GM23338 (cell line): ENCODE measurements around the gene DNAJB2. TPM values are rescaled to one million over a fixed set of nuclear protein-coding genes. Genes with fewer than 3 reads are reported as not detected.
A peak's percentile ranks its signal among the peaks of the same experiment; 100 is the strongest.

ENCODE experiments used
- ATAC-seq: fragments of 200-7000 bp; cut with Tn5 transposase; 3 replicates; pipeline ENCODE4 v1.9.1; 2020
- DNase-seq: peaks from one replicate; pipeline ENCODE4 v3.0.0-alpha.2; 2015; ENCODE audit warnings: low spot score
- H2AFZ ChIP-seq: fragments of 200-600 bp; sonication (generic); 2 replicates; pipeline ENCODE4 v1.8.0; 2016; ENCODE audit warnings: antibody characterized with exemption, mild to moderate bottlenecking, moderate library complexity
- H3F3A ChIP-seq: fragments of 200-600 bp; sonication (generic); replicated peaks from 2 replicates; pipeline ENCODE4 v1.8.0; 2017; ENCODE audit warnings: antibody characterized with exemption, mixed run types, low read depth
- H3K27ac ChIP-seq: fragments of 200-600 bp; sonication (generic); 2 replicates; pipeline ENCODE4 v1.6.1; 2016; ENCODE audit warnings: low read depth
- H3K27me3 ChIP-seq: fragments of 200-600 bp; sonication (generic); 2 replicates; pipeline ENCODE4 v1.8.0; 2016; ENCODE audit warnings: mild to moderate bottlenecking, mixed run types, moderate library complexity; ENCODE audit not compliant: insufficient read depth
- H3K36me3 ChIP-seq: fragments of 200-600 bp; sonication (generic); 2 replicates; pipeline ENCODE4 v1.8.0; 2016; ENCODE audit warnings: mild to moderate bottlenecking; ENCODE audit not compliant: insufficient read depth
- H3K4me1 ChIP-seq: fragments of 200-600 bp; sonication (generic); 2 replicates; pipeline ENCODE4 v1.8.0; 2016; ENCODE audit warnings: mild to moderate bottlenecking, moderate library complexity; ENCODE audit not compliant: insufficient read depth
- H3K4me2 ChIP-seq: fragments of 200-600 bp; sonication (generic); 2 replicates; pipeline ENCODE4 v1.7.1; 2017; ENCODE audit warnings: mixed run types
- H3K4me3 ChIP-seq: fragments of 200-600 bp; sonication (generic); 2 replicates; pipeline ENCODE4 v1.6.1; 2016; ENCODE audit warnings: mixed run types
- H3K79me2 ChIP-seq: fragments of 200-600 bp; sonication (generic); replicated peaks from 2 replicates; pipeline ENCODE4 v1.8.0; 2017; ENCODE audit warnings: mild to moderate bottlenecking; ENCODE audit not compliant: insufficient read depth
- H3K9me2 ChIP-seq: fragments of 200-600 bp; sonication (generic); 2 replicates; pipeline ENCODE4 v1.8.0; 2017; ENCODE audit not compliant: insufficient read depth
- H4K20me1 ChIP-seq: fragments of 200-600 bp; sonication (generic); replicated peaks from 2 replicates; pipeline ENCODE4 v1.8.0; 2017; ENCODE audit warnings: mild to moderate bottlenecking; ENCODE audit not compliant: insufficient read depth
- H3K27ac Mint-ChIP-seq: 2 replicates; pipeline ENCODE4 v1.8.0; 2020; ENCODE audit warnings: inconsistent platforms, mild to moderate bottlenecking, moderate library complexity, mixed read lengths
- H3K27me3 Mint-ChIP-seq: 3 replicates; pipeline ENCODE4 v1.8.0; 2022; ENCODE audit warnings: low read depth, mild to moderate bottlenecking, moderate library complexity, mixed read lengths, inconsistent platforms; ENCODE audit not compliant: insufficient read depth, poor library complexity
- H3K36me3 Mint-ChIP-seq: 3 replicates; pipeline ENCODE4 v1.8.0; 2021; ENCODE audit warnings: low read depth, mild to moderate bottlenecking, inconsistent platforms, moderate library complexity, mixed read lengths
- H3K4me1 Mint-ChIP-seq: 3 replicates; pipeline ENCODE4 v1.8.0; 2020; ENCODE audit warnings: mild to moderate bottlenecking, inconsistent platforms, mixed read lengths
- H3K4me3 Mint-ChIP-seq: 3 replicates; pipeline ENCODE4 v1.8.0; 2021; ENCODE audit warnings: moderate library complexity, mild to moderate bottlenecking, inconsistent platforms, mixed read lengths
- H3K9me3 Mint-ChIP-seq: 3 replicates; pipeline ENCODE4 v1.8.0; 2020; ENCODE audit warnings: moderate library complexity, mild to moderate bottlenecking, inconsistent platforms, mixed read lengths
- CREB1 ChIP-seq: fragments of 250-450 bp; sonication (Bioruptor Pico); IDR thresholded peaks from 2 replicates; pipeline ENCODE4 v1.5.0; 2020; ENCODE audit warnings: low read depth, mild to moderate bottlenecking, moderate library complexity
- EZH2 ChIP-seq: fragments of 200-600 bp; sonication (generic); IDR thresholded peaks from one replicate; pipeline ENCODE4 v1.8.0; 2017; ENCODE audit warnings: antibody characterized with exemption, mild to moderate bottlenecking, low read depth; ENCODE audit not compliant: unreplicated experiment
- EZH2phosphoT487 ChIP-seq: fragments of 200-600 bp; sonication (generic); IDR thresholded peaks from one replicate; pipeline ENCODE4 v1.8.1; 2018; ENCODE audit warnings: antibody characterized with exemption; ENCODE audit not compliant: unreplicated experiment
- JUNB ChIP-seq: IDR thresholded peaks from one replicate; pipeline ENCODE4 v1.6.1; 2016; ENCODE audit warnings: antibody characterized with exemption; ENCODE audit not compliant: unreplicated experiment
- NANOG ChIP-seq: IDR thresholded peaks from 2 replicates; pipeline ENCODE4 v1.6.1; 2016; ENCODE audit warnings: antibody characterized with exemption, borderline replicate concordance
- POLR2AphosphoS5 ChIP-seq: IDR thresholded peaks from 2 replicates; pipeline ENCODE4 v1.6.1; 2016; ENCODE audit warnings: antibody characterized with exemption, low read depth
- STAT1 ChIP-seq: IDR thresholded peaks from one replicate; pipeline ENCODE4 v1.6.1; 2016; ENCODE audit warnings: antibody characterized with exemption; ENCODE audit not compliant: unreplicated experiment
- ZNF114 ChIP-seq: fragments of 250-450 bp; sonication (Bioruptor Pico); IDR thresholded peaks from 2 replicates; pipeline ENCODE4 v1.5.0; 2020; ENCODE audit warnings: mild to moderate bottlenecking, moderate library complexity
- ZNF331 ChIP-seq: fragments of 250-450 bp; sonication (Bioruptor Pico); IDR thresholded peaks from 2 replicates; pipeline ENCODE4 v1.5.0; 2020; ENCODE audit warnings: low read depth, mild to moderate bottlenecking, moderate library complexity
- polyA plus RNA-seq: library from polyadenylated mRNA; unstranded; fragments of >200 nt; fragmentation: Nextera tagmentation; extraction: Ambion mirVana; gene quantifications from 2 replicates; pipeline ENCODE4 v1.2.1, GENCODE V29; 2016
- total RNA-seq: library from RNA; depleted of rRNA; stranded (reverse); fragments of >200 nt; shearing (Covaris generic); gene quantifications from 2 replicates; pipeline ENCODE4 v1.2.3, GENCODE V29; 2014
- TF ChIP-seq, protein P1 (sequence below): IDR thresholded peaks from 2 replicates; pipeline ENCODE4 v1.6.1; 2016; ENCODE audit warnings: antibody characterized with exemption
- TF ChIP-seq, protein P2 (sequence below), 2 experiments: fragments of 200-600 bp in 1 of 2; sonication (generic) in 1 of 2; conservative IDR thresholded peaks; 2 replicates each; pipeline versions ENCODE4 v1.5.1 to v1.6.1; 2016 to 2017; ENCODE audit warnings: antibody characterized with exemption in 2 of 2, low read depth in 2 of 2, mild to moderate bottlenecking in 2 of 2, moderate library complexity in 1 of 2
- TF ChIP-seq, protein P3 (sequence below): IDR thresholded peaks from one replicate; pipeline ENCODE4 v1.6.1; 2018; ENCODE audit warnings: antibody characterized with exemption; ENCODE audit not compliant: unreplicated experiment
- TF ChIP-seq, protein P4 (sequence below): fragments of 250-450 bp; sonication (Bioruptor Pico); IDR thresholded peaks from 2 replicates; pipeline ENCODE4 v1.5.0; 2020; ENCODE audit warnings: mild to moderate bottlenecking, moderate library complexity

DNAJB2 gene
- total and polyA plus RNA-seq, 2 experiments from 2014 or later = 6.4 to 25.9 TPM

DNA sequence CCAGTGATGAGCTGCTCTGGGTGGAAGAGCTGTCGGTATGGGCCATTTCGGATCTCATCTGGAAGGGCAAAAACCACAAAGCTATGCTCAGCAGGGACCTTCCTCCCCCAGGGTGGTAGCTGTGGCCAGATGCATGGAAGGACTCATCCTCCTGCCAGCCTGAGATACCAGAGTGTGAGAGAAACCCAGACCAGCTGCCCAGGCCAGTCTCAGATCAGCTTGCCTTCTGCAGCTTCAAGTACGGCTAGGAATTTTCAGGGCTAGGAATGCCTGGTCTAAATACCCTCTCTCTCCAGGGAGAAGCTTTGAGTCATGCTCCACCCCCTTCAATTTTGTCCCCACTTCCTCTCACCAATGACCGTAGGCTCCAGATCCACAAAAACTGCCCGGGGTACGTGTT, 27.5 kb upstream of the DNAJB2 start:
- Histone ChIP-seq H3K27ac (no peak overlapping the region), H4K20me1 (no peaks in the 10 kb centered on the region), H3K36me3 (peaks cover 3% of the 10 kb centered on the region; the same call in 1 of the 2 replicates), H3K4me2 (0 out of 2 replicates have a peak overlapping the region, but pooled peaks have one; percentile 96), H3F3A (no peaks in the 10 kb centered on the region; the same call in 1 of the 2 replicates), H3K79me2 (no peaks in the 10 kb centered on the region), H3K4me3 (no peak overlapping the region), H2AFZ (no peak overlapping the region), H3K27me3 (peaks cover 43% of the 10 kb centered on the region), H3K9me2 (no peaks in the 10 kb centered on the region), H3K4me1 (peaks cover 7% of the 10 kb centered on the region; the same call in 1 of the 2 replicates)
- ATAC-seq (no peak), DNase-seq (no peak)
- Mint-ChIP-seq H3K27me3 (peaks cover 40% of the 10 kb centered on the region), H3K27ac (no peak overlapping the region), H3K4me3 (peak overlapping the region; percentile 85), H3K4me1 (peaks cover 44% of the 10 kb centered on the region), H3K36me3 (peaks cover 44% of the 10 kb centered on the region), H3K9me3 (no peaks in the 10 kb centered on the region)
- TF ChIP-seq, protein P1, sequence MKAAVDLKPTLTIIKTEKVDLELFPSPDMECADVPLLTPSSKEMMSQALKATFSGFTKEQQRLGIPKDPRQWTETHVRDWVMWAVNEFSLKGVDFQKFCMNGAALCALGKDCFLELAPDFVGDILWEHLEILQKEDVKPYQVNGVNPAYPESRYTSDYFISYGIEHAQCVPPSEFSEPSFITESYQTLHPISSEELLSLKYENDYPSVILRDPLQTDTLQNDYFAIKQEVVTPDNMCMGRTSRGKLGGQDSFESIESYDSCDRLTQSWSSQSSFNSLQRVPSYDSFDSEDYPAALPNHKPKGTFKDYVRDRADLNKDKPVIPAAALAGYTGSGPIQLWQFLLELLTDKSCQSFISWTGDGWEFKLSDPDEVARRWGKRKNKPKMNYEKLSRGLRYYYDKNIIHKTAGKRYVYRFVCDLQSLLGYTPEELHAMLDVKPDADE = no peak
- TF ChIP-seq STAT1 = no peak
- no peak for TF ChIP-seq ZNF331 (CRISPR knock-in tag)
- no peak for TF ChIP-seq EZH2
- no peak for TF ChIP-seq POLR2AphosphoS5
- no peak for TF ChIP-seq JUNB
- TF ChIP-seq NANOG = no peak
- no peak for TF ChIP-seq EZH2phosphoT487
- TF ChIP-seq ZNF114 = no peak
- TF ChIP-seq, protein P2, sequence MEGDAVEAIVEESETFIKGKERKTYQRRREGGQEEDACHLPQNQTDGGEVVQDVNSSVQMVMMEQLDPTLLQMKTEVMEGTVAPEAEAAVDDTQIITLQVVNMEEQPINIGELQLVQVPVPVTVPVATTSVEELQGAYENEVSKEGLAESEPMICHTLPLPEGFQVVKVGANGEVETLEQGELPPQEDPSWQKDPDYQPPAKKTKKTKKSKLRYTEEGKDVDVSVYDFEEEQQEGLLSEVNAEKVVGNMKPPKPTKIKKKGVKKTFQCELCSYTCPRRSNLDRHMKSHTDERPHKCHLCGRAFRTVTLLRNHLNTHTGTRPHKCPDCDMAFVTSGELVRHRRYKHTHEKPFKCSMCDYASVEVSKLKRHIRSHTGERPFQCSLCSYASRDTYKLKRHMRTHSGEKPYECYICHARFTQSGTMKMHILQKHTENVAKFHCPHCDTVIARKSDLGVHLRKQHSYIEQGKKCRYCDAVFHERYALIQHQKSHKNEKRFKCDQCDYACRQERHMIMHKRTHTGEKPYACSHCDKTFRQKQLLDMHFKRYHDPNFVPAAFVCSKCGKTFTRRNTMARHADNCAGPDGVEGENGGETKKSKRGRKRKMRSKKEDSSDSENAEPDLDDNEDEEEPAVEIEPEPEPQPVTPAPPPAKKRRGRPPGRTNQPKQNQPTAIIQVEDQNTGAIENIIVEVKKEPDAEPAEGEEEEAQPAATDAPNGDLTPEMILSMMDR (conservative IDR thresholded peaks at IDR 0.05; ENCODE audit: low read depth in 2 of 2) = no peak
- TF ChIP-seq, protein P3, sequence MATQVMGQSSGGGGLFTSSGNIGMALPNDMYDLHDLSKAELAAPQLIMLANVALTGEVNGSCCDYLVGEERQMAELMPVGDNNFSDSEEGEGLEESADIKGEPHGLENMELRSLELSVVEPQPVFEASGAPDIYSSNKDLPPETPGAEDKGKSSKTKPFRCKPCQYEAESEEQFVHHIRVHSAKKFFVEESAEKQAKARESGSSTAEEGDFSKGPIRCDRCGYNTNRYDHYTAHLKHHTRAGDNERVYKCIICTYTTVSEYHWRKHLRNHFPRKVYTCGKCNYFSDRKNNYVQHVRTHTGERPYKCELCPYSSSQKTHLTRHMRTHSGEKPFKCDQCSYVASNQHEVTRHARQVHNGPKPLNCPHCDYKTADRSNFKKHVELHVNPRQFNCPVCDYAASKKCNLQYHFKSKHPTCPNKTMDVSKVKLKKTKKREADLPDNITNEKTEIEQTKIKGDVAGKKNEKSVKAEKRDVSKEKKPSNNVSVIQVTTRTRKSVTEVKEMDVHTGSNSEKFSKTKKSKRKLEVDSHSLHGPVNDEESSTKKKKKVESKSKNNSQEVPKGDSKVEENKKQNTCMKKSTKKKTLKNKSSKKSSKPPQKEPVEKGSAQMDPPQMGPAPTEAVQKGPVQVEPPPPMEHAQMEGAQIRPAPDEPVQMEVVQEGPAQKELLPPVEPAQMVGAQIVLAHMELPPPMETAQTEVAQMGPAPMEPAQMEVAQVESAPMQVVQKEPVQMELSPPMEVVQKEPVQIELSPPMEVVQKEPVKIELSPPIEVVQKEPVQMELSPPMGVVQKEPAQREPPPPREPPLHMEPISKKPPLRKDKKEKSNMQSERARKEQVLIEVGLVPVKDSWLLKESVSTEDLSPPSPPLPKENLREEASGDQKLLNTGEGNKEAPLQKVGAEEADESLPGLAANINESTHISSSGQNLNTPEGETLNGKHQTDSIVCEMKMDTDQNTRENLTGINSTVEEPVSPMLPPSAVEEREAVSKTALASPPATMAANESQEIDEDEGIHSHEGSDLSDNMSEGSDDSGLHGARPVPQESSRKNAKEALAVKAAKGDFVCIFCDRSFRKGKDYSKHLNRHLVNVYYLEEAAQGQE = no peak
- TF ChIP-seq, protein P4, sequence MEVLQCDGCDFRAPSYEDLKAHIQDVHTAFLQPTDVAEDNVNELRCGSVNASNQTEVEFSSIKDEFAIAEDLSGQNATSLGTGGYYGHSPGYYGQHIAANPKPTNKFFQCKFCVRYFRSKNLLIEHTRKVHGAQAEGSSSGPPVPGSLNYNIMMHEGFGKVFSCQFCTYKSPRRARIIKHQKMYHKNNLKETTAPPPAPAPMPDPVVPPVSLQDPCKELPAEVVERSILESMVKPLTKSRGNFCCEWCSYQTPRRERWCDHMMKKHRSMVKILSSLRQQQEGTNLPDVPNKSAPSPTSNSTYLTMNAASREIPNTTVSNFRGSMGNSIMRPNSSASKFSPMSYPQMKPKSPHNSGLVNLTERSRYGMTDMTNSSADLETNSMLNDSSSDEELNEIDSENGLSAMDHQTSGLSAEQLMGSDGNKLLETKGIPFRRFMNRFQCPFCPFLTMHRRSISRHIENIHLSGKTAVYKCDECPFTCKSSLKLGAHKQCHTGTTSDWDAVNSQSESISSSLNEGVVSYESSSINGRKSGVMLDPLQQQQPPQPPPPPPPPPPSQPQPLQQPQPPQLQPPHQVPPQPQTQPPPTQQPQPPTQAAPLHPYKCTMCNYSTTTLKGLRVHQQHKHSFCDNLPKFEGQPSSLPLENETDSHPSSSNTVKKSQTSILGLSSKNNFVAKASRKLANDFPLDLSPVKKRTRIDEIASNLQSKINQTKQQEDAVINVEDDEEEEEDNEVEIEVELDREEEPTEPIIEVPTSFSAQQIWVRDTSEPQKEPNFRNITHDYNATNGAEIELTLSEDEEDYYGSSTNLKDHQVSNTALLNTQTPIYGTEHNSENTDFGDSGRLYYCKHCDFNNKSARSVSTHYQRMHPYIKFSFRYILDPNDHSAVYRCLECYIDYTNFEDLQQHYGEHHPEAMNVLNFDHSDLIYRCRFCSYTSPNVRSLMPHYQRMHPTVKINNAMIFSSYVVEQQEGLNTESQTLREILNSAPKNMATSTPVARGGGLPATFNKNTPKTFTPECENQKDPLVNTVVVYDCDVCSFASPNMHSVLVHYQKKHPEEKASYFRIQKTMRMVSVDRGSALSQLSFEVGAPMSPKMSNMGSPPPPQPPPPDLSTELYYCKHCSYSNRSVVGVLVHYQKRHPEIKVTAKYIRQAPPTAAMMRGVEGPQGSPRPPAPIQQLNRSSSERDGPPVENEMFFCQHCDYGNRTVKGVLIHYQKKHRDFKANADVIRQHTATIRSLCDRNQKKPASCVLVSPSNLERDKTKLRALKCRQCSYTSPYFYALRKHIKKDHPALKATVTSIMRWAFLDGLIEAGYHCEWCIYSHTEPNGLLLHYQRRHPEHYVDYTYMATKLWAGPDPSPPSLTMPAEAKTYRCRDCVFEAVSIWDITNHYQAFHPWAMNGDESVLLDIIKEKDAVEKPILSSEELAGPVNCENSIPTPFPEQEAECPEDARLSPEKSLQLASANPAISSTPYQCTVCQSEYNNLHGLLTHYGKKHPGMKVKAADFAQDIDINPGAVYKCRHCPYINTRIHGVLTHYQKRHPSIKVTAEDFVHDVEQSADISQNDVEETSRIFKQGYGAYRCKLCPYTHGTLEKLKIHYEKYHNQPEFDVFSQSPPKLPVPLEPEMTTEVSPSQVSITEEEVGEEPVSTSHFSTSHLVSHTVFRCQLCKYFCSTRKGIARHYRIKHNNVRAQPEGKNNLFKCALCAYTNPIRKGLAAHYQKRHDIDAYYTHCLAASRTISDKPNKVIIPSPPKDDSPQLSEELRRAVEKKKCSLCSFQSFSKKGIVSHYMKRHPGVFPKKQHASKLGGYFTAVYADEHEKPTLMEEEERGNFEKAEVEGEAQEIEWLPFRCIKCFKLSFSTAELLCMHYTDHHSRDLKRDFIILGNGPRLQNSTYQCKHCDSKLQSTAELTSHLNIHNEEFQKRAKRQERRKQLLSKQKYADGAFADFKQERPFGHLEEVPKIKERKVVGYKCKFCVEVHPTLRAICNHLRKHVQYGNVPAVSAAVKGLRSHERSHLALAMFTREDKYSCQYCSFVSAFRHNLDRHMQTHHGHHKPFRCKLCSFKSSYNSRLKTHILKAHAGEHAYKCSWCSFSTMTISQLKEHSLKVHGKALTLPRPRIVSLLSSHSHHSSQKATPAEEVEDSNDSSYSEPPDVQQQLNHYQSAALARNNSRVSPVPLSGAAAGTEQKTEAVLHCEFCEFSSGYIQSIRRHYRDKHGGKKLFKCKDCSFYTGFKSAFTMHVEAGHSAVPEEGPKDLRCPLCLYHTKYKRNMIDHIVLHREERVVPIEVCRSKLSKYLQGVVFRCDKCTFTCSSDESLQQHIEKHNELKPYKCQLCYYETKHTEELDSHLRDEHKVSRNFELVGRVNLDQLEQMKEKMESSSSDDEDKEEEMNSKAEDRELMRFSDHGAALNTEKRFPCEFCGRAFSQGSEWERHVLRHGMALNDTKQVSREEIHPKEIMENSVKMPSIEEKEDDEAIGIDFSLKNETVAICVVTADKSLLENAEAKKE = no peak
- TF ChIP-seq CREB1 (CRISPR knock-in tag) = no peak
